ENCODE data around the gene C1orf115.
"Not testable (repeated sequence)": the region's sequence is repeated elsewhere in the genome, so short reads cannot be mapped to it uniquely, and the experiment has no call there.

The C1orf115 gene

DNA sequence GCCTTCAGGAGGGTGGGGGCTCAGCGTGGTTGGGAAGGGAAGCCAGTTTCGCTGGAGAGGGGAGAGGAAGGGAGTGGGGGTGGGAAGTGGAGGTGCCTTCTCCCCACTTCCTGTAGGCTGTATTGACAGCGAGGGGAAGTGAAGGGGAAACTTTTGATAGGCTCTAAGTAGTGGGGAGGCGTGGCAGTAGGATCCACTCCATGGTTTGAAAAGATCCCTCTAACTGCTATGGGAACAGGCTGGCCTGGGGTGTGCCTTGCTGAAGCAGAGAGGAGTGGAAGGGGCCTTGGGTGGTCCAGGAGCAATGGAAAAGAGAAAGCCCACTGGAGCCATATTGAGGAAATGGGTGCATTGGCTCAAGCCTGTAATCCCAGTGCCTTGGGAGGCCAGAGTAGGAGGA is 20.2 kb downstream of the C1orf115 start:
- TF ChIP-seq, protein P1, sequence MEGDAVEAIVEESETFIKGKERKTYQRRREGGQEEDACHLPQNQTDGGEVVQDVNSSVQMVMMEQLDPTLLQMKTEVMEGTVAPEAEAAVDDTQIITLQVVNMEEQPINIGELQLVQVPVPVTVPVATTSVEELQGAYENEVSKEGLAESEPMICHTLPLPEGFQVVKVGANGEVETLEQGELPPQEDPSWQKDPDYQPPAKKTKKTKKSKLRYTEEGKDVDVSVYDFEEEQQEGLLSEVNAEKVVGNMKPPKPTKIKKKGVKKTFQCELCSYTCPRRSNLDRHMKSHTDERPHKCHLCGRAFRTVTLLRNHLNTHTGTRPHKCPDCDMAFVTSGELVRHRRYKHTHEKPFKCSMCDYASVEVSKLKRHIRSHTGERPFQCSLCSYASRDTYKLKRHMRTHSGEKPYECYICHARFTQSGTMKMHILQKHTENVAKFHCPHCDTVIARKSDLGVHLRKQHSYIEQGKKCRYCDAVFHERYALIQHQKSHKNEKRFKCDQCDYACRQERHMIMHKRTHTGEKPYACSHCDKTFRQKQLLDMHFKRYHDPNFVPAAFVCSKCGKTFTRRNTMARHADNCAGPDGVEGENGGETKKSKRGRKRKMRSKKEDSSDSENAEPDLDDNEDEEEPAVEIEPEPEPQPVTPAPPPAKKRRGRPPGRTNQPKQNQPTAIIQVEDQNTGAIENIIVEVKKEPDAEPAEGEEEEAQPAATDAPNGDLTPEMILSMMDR (IDR thresholded peaks at IDR 0.05): no peak
- H3K27me3 ChIP-seq: peaks cover 6% of the 10 kb centered on the region
- H3K27ac ChIP-seq: no peak overlapping the region
- no peak overlapping the region for H3K4me3 ChIP-seq (ENCODE audit: low read depth in 1 of 2, low read length in 1 of 2)
- no peaks in the 10 kb centered on the region for H3K9me3 ChIP-seq
- no peaks in the 10 kb centered on the region for H3K4me1 ChIP-seq (ENCODE audit: control insufficient read depth in 1 of 2, insufficient read depth in 1 of 2, low read depth in 1 of 2, low read length in 1 of 2)
- no peaks in the 10 kb centered on the region for H3K36me3 ChIP-seq

DNA sequence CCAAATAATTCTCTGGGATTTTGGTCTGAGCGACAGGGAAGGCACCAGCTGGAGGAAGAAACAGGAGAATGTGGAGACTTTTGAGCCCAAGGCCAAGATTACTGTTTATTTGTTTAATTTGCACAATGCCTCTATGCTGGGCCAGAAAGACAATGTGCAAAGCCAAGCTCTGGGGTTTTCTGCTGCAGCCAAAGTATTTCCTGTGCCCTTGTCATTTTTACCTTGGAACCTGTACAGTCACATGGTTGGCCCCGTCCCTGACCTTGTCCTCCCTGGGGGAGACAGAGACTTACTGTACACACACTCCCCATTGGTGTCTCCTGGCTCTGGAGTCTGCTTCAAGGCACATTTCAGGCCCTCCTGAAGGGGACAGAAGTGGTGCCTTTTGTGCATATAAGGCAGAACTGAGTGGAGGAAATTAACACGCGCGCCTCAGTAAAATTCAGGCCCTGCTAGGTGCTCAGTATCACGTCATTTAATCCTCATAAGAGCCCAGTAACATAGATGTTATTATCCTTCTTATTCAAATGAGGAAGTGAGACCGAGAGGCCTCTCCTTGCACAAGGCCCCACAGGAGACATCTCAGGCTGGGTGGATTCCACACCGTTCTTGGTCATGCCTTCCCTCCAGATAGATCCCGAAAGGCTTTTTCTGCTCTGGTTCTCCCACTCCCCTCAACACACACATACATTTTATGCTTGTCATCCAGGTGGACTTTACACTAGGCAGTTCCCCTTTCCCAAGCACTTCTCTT is 21.1 kb downstream of the C1orf115 start:
- peaks cover 4% of the 10 kb centered on the region for H3K27me3 ChIP-seq
- H3K36me3 ChIP-seq: no peaks in the 10 kb centered on the region
- TF ChIP-seq, protein P1 (IDR thresholded peaks at IDR 0.05): no peak
- H3K4me1 ChIP-seq (ENCODE audit: control insufficient read depth in 1 of 2, insufficient read depth in 1 of 2, low read depth in 1 of 2, low read length in 1 of 2): no peaks in the 10 kb centered on the region
- no peaks in the 10 kb centered on the region for H3K9me3 ChIP-seq
- H3K4me3 ChIP-seq (ENCODE audit: low read depth in 1 of 2, low read length in 1 of 2): no peak overlapping the region
- no peak overlapping the region for H3K27ac ChIP-seq

DNA sequence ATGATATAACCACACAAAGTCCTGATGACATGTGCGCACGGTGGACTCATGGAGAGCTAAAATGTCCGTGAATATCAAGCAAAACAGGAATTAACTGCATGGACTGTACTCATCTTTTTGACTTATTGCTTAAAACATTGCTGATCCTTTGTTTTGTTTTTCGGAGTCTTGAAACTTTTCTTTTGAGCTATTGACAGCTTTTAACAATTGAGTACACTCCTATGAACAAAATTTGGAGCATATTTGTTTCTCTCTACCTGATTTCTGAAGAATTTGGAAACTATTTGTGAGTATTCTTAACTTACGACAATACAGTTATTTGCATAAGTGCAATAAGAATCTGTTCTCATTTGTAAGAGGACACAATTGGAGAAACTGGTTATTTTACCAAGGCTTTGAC is 25.8 kb downstream of the C1orf115 start:
- not testable (repeated sequence) for H3K36me3 ChIP-seq; H3K27ac ChIP-seq; H3K9me3 ChIP-seq; H3K4me3 ChIP-seq (ENCODE audit: low read depth in 1 of 2, low read length in 1 of 2); H3K27me3 ChIP-seq; H3K4me1 ChIP-seq (ENCODE audit: control insufficient read depth in 1 of 2, insufficient read depth in 1 of 2, low read depth in 1 of 2, low read length in 1 of 2)

DNA sequence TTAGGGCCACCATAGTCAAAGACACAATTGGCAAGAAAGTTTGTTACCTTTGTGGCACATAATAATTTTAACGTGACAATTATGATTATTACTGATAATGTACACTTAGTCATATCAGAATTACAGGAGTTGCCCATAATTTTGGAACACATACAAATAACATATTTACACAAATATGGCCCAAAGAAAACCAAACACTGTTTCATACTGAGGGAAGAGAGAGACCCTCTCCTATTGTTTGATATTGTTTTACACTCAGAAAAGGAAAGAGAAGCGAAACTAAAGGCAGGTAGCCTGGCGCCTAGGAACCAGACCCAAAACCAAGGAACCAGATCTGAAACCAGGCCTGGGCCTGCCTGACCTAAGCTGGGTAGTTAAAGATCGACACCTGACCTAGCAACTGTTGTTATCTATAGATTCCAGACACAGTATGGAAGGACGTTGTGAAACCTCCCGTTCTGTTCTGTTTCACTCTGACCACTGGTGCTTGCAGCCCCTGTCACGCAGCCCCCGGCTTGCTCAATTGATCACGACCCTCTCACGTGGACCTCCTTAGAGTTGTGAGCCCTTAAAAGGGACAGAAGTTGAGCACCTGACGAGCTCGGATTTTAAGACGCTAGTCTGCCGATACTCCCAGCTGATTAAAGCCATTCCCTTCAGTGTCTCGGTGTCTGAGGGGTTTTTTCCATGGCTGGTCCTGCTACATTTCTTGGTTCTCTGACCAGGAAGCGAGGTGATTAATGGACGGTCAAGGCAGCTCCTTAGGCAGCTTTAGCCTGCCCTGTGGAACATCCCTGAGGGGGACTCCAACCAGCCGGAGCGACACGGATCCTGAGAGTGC is 27.9 kb downstream of the C1orf115 start:
- Histone ChIP-seq H3K36me3 (no peaks in the 10 kb centered on the region), H3K27ac (no peak overlapping the region)
- TF ChIP-seq, protein P1 (IDR thresholded peaks at IDR 0.05): no peak

DNA sequence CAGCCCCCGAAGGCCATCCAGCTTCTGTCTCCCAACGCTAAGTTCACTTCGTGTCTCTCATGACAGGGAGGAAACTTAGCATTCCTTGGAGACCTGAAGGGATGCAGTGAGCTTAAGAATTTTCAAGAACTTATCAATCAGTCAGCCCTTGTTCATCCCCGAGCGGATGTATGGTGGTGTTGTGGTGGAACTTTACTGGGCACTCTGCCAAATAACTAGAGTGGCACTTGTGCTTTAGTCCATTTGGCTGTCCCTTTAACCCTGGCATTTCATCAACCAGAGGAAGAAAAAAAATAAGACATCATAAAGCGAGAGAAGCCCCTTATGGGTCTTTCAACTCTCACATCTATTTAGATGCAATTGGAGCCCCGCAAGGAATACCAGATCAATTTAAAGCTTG is 31.1 kb downstream of the C1orf115 start:
- not testable (repeated sequence) for H3K27ac ChIP-seq; H3K36me3 ChIP-seq; H3K27me3 ChIP-seq; H3K9me3 ChIP-seq; H3K4me1 ChIP-seq (ENCODE audit: control insufficient read depth in 1 of 2, insufficient read depth in 1 of 2, low read depth in 1 of 2, low read length in 1 of 2); H3K4me3 ChIP-seq (ENCODE audit: low read depth in 1 of 2, low read length in 1 of 2)

More for the DNA sequence above, 27.9 kb downstream of the C1orf115 start:
- H3K9me3 ChIP-seq: no peaks in the 10 kb centered on the region
- H3K4me3 ChIP-seq (ENCODE audit: low read depth in 1 of 2, low read length in 1 of 2): no peak overlapping the region
- H3K27me3 ChIP-seq: peaks cover 7% of the 10 kb centered on the region
- no peaks in the 10 kb centered on the region for H3K4me1 ChIP-seq (ENCODE audit: control insufficient read depth in 1 of 2, insufficient read depth in 1 of 2, low read depth in 1 of 2, low read length in 1 of 2)

DNA sequence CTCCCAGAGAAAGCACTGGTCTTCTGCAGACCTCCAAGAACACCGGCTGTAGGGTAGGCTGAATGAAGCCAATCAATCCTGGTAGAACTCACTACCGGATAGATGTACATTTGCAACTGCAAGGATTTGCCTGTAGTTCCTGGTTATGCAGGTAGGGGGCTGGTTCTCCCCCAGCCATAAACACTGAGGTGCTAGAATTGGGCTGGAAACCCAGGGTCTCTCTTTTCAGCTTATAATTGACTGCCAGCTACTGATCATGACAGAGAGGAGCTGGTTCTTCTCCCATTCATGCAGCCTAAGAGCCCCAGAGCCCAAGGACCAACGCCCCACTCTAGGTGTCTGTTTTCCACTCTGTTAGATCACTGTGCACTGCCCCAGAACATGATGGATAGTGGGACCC is 36.5 kb downstream of the C1orf115 start:
- Histone ChIP-seq H3K27me3 (no peaks in the 10 kb centered on the region), H3K27ac (no peak overlapping the region), H3K9me3 (no peaks in the 10 kb centered on the region), H3K4me3 (ENCODE audit: low read depth in 1 of 2, low read length in 1 of 2) (no peak overlapping the region), H3K4me1 (ENCODE audit: control insufficient read depth in 1 of 2, insufficient read depth in 1 of 2, low read depth in 1 of 2, low read length in 1 of 2) (no peaks in the 10 kb centered on the region), H3K36me3 (no peaks in the 10 kb centered on the region)
- TF ChIP-seq, protein P1 (IDR thresholded peaks at IDR 0.05): no peak
